Esophagus squamous epithelium (tissue), 4 donors: ENCODE data around the gene GIGYF2.

Experiments
- POLR2A ChIP-seq, 4 donors: fragments of 450-650 bp; IDR thresholded peaks; one replicate each; pipeline ENCODE4 v1.6.1; 2017; ENCODE audit warnings: antibody characterized with exemption in 4 of 4, mild to moderate bottlenecking in 4 of 4, moderate library complexity in 3 of 4
- TF ChIP-seq, protein P1 (sequence below), 6 experiments: fragments of 450-650 bp in 4 of 6; fragments of 200-600 bp in 2 of 6; sonication (generic) in 2 of 6; IDR thresholded peaks; one replicate each; pipeline ENCODE4 v1.5.1; 2016 to 2019; ENCODE audit warnings: antibody characterized with exemption in 6 of 6, mild to moderate bottlenecking in 4 of 6, moderate library complexity in 4 of 6

DNA sequence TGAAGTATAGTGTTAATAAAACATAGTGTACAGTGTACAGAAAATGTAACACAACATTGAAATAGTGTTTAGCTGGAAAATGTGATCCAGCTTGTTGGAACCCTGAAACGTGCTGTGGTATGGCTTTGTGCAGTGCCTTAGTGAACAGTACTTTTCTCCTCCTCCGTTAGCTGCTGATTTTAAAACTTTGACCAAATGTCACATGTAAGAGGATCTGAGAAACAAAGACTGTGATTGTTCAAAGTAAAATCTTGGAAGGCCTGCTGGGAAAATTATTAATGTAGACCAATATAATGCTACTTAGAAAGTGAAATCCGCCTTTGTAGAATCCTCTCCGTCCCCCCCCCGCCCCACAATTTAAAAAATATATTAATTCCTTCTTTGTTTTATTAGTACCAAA is 80.1 kb downstream of the GIGYF2 start:
- TF ChIP-seq, protein P1, sequence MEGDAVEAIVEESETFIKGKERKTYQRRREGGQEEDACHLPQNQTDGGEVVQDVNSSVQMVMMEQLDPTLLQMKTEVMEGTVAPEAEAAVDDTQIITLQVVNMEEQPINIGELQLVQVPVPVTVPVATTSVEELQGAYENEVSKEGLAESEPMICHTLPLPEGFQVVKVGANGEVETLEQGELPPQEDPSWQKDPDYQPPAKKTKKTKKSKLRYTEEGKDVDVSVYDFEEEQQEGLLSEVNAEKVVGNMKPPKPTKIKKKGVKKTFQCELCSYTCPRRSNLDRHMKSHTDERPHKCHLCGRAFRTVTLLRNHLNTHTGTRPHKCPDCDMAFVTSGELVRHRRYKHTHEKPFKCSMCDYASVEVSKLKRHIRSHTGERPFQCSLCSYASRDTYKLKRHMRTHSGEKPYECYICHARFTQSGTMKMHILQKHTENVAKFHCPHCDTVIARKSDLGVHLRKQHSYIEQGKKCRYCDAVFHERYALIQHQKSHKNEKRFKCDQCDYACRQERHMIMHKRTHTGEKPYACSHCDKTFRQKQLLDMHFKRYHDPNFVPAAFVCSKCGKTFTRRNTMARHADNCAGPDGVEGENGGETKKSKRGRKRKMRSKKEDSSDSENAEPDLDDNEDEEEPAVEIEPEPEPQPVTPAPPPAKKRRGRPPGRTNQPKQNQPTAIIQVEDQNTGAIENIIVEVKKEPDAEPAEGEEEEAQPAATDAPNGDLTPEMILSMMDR (IDR thresholded peaks at IDR 0.05), result no peak
- TF ChIP-seq POLR2A (IDR thresholded peaks at IDR 0.05), result no peak
